K562 (cell line): ENCODE results near the gene MRPL41. TPM values are rescaled to one million over a fixed set of nuclear protein-coding genes. Genes with fewer than 3 reads are reported as not detected.

ENCODE experiments used
- ATF6 ChIP-seq: sonication (generic); formaldehyde crosslinking; IDR thresholded peaks from 2 replicates; pipeline ENCODE4 v1.4.0; 2020; ENCODE audit warnings: mild to moderate bottlenecking, missing genetic modification reagents
- CBFB ChIP-seq: sonication (generic); formaldehyde crosslinking; IDR thresholded peaks from 2 replicates; pipeline ENCODE4 v1.4.0; 2020; ENCODE audit warnings: mild to moderate bottlenecking, missing genetic modification reagents
- CTBP1 ChIP-seq: fragments of 450-650 bp; IDR thresholded peaks from 2 replicates; pipeline ENCODE4 v1.6.1; 2016; ENCODE audit warnings: borderline replicate concordance
- CTCF ChIP-seq, 3 experiments: IDR thresholded peaks in 2 of 3; conservative IDR thresholded peaks in 1 of 3; 2 replicates each; pipeline ENCODE4 v1.5.1; 2011 to 2012; ENCODE audit warnings: low read length in 3 of 3, mild to moderate bottlenecking in 3 of 3, control low read depth in 2 of 3, improper control_type of control experiment in 1 of 3, inconsistent platforms in 1 of 3, low read depth in 1 of 3, mixed read lengths in 1 of 3, moderate library complexity in 1 of 3; ENCODE audit not compliant: insufficient read depth in 2 of 3
- CUX1 ChIP-seq: fragments of 200-800 bp; sonication (Bioruptor generic); IDR thresholded peaks from 2 replicates; pipeline ENCODE4 v1.6.1; 2016; ENCODE audit warnings: missing genetic modification characterization, missing compliant biosample characterization
- ESRRA ChIP-seq: fragments of 450-650 bp; IDR thresholded peaks from 2 replicates; pipeline ENCODE4 v1.6.1; 2014; ENCODE audit warnings: low read depth, mild to moderate bottlenecking, moderate library complexity, borderline replicate concordance
- ETV5 ChIP-seq: sonication (generic); formaldehyde crosslinking; IDR thresholded peaks from 2 replicates; pipeline ENCODE4 v1.4.0; 2020; ENCODE audit warnings: low read depth, mild to moderate bottlenecking, missing genetic modification reagents
- GABPA ChIP-seq: fragments of 200-800 bp; sonication (Bioruptor generic); conservative IDR thresholded peaks from 2 replicates; pipeline ENCODE4 v1.6.1; 2016; ENCODE audit warnings: low read depth, missing genetic modification characterization, missing compliant biosample characterization
- NFRKB ChIP-seq: fragments of 450-650 bp; IDR thresholded peaks from 2 replicates; pipeline ENCODE4 v1.6.1; 2016; ENCODE audit warnings: low read depth
- RBFOX2 ChIP-seq: fragments of 200-400 bp; formaldehyde crosslinking; IDR thresholded peaks from 2 replicates; pipeline ENCODE4 v1.6.1; 2017; ENCODE audit warnings: low read depth, mild to moderate bottlenecking, low read length, moderate library complexity
- SMARCA5 ChIP-seq: fragments of 450-650 bp; IDR thresholded peaks from 2 replicates; pipeline ENCODE4 v1.6.1; 2016
- SRSF3 ChIP-seq: fragments of 200-400 bp; formaldehyde crosslinking; IDR thresholded peaks from 2 replicates; pipeline ENCODE4 v1.6.1; 2016; ENCODE audit warnings: mild to moderate bottlenecking, low read length, moderate library complexity; ENCODE audit not compliant: insufficient read depth
- STAT5B ChIP-seq: fragments of 250-450 bp; sonication (Bioruptor Pico); IDR thresholded peaks from 2 replicates; pipeline ENCODE4 v1.8.0; 2021; ENCODE audit warnings: mild to moderate bottlenecking, inconsistent platforms
- TAL1 ChIP-seq: fragments of 450-650 bp; IDR thresholded peaks from 2 replicates; pipeline ENCODE4 v1.6.1; 2016; ENCODE audit warnings: mild to moderate bottlenecking
- TGIF2 ChIP-seq: sonication (generic); formaldehyde crosslinking; IDR thresholded peaks from 2 replicates; pipeline ENCODE4 v1.8.1; 2022; ENCODE audit warnings: mild to moderate bottlenecking, missing genetic modification reagents, moderate library complexity
- ZBTB26 ChIP-seq: fragments of 450-650 bp; formaldehyde crosslinking; IDR thresholded peaks from 2 replicates; pipeline ENCODE4 v1.4.0; 2022; ENCODE audit warnings: missing genetic modification characterization
- ZNF551 ChIP-seq: fragments of 250-450 bp; sonication (Bioruptor Pico); IDR thresholded peaks from 2 replicates; pipeline ENCODE4 v1.5.0; 2021; ENCODE audit warnings: mild to moderate bottlenecking, moderate library complexity
- polyA plus RNA-seq, 8 experiments: library from polyadenylated mRNA; depleted of rRNA in 4 of 8; stranded (reverse) in 5 of 8; unstranded in 3 of 8; fragments of >200 nt; fragmentation: Nextera tagmentation in 2 of 8; fragmentation: Illumina TruSeq in 1 of 8; extraction: Ambion mirVana in 2 of 8; extraction: Trizol in 1 of 8; gene quantifications; 2 replicates each; pipeline versions ENCODE4 v1.2.1 to v1.2.3, GENCODE V29; 2011 to 2014; ENCODE audit warnings: inconsistent platforms in 1 of 8, missing spikeins in 1 of 8
- total RNA-seq, 7 experiments: library from RNA; depleted of rRNA in 6 of 7; stranded (reverse); fragments of >200 nt in 6 of 7; fragmentation: Illumina TruSeq in 2 of 7; extraction: Trizol in 2 of 7; gene quantifications; 2 replicates each; pipeline versions ENCODE4 v1.2.1 to v1.2.3, GENCODE V29; 2011 to 2021; ENCODE audit warnings: low replicate concordance in 1 of 7

MRPL41 gene
- total and polyA plus RNA-seq, 9 of the 15 experiments (the other 6 are each of a cell fraction or from before 2014, with no cell fraction given), result 2.6 to 259 (median 21.6) TPM

- TF ChIP-seq ESRRA, result no peak; the same call in 1 of the 2 replicates
- TF ChIP-seq STAT5B (CRISPR knock-in tag), result no peak
- TF ChIP-seq SRSF3, result no peak
- TF ChIP-seq SMARCA5, result peak; percentile 80; the same call in 1 of the 2 replicates
- TF ChIP-seq ETV5 (CRISPR knock-in tag), result no peak
- no peak for TF ChIP-seq CBFB (CRISPR knock-in tag)
- TF ChIP-seq CUX1 (CRISPR knock-in tag), result no peak
- peak; percentile 71 for TF ChIP-seq RBFOX2
- no peak for TF ChIP-seq NFRKB
- TF ChIP-seq GABPA (tag), result no peak; the same call in 1 of the 2 replicates
- TF ChIP-seq CTBP1, result 0 out of 2 replicates have a peak, but pooled peaks have one; percentile 14
- no peak for TF ChIP-seq TGIF2 (CRISPR knock-in tag)
- no peak for TF ChIP-seq ATF6
- TF ChIP-seq ZNF551 (CRISPR knock-in tag), result no peak
- TF ChIP-seq TAL1, result no peak
- TF ChIP-seq CTCF (IDR thresholded peaks at IDR 0.05 in 2 of 3, conservative IDR thresholded peaks at IDR 0.05 in 1 of 3; ENCODE audit: insufficient read depth in 2 of 3, low read depth in 1 of 3, low read length in 3 of 3), result no peak
- no peak for TF ChIP-seq ZBTB26
Measured at GRCh38 chr9:137552022-137552768, 516 bp downstream of the MRPL41 start (continued).
